ENCODE results near the gene SH3GL1.

GRCh38 chr19:4430760-4431159 lies 30.4 kb upstream of the SH3GL1 start:
- TF ChIP-seq, protein P1, sequence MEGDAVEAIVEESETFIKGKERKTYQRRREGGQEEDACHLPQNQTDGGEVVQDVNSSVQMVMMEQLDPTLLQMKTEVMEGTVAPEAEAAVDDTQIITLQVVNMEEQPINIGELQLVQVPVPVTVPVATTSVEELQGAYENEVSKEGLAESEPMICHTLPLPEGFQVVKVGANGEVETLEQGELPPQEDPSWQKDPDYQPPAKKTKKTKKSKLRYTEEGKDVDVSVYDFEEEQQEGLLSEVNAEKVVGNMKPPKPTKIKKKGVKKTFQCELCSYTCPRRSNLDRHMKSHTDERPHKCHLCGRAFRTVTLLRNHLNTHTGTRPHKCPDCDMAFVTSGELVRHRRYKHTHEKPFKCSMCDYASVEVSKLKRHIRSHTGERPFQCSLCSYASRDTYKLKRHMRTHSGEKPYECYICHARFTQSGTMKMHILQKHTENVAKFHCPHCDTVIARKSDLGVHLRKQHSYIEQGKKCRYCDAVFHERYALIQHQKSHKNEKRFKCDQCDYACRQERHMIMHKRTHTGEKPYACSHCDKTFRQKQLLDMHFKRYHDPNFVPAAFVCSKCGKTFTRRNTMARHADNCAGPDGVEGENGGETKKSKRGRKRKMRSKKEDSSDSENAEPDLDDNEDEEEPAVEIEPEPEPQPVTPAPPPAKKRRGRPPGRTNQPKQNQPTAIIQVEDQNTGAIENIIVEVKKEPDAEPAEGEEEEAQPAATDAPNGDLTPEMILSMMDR (IDR thresholded peaks at IDR 0.05), result no peak
- TF ChIP-seq POLR2A (IDR thresholded peaks at IDR 0.05), result no peak

All from prostate gland (tissue), 2 donors.